Measurements from ENCODE around the gene UPK1A.

DNA sequence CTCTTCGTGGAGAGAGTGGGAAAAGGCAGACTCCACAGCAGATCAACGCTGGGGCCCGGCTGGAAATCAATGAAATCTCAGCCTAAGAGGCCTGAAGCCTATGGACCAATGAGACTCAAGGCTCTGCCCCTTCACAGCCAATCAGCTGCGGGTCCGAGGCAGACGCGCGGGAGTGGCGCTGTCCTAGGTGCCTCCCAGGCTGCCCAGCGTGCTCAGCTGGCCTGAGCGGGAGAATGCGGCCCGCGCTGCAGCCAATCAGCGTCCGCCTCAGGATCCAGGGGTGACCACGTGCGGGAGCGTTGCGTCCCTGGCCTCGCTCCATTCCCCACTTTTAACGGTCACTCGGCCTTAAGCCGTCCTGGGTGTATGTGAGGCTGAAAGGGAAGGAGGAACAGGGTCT, 37.9 kb downstream of the UPK1A start, which contains the start of gene ZBTB32:
- TF ChIP-seq POLR2A (IDR thresholded peaks at IDR 0.05; ENCODE audit: low read depth, low read length), result no peak
- no peak for TF ChIP-seq TAF1 (IDR thresholded peaks at IDR 0.05; ENCODE audit: borderline replicate concordance, low read depth, low read length)
